Ishikawa (cell line): ENCODE data around the gene ADAMTS7.

ENCODE experiments used
- CEBPB ChIP-seq: IDR thresholded peaks from 2 replicates; pipeline ENCODE4 v1.6.1; 2012
- CREB1 ChIP-seq: IDR thresholded peaks from 2 replicates; pipeline ENCODE4 v1.6.1; 2012; ENCODE audit warnings: low read depth
- EGR1 ChIP-seq: IDR thresholded peaks from 2 replicates; pipeline ENCODE4 v1.6.1; 2012
- EP300 ChIP-seq: IDR thresholded peaks from 2 replicates; pipeline ENCODE4 v1.6.1; 2012; ENCODE audit warnings: borderline replicate concordance
- FOXM1 ChIP-seq: IDR thresholded peaks from 2 replicates; pipeline ENCODE4 v1.6.1; 2012; ENCODE audit warnings: low read depth, borderline replicate concordance
- NFIC ChIP-seq: IDR thresholded peaks from 2 replicates; pipeline ENCODE4 v1.6.1; 2012
- RAD21 ChIP-seq: IDR thresholded peaks from 2 replicates; pipeline ENCODE4 v1.6.1; 2012; ENCODE audit warnings: low read depth
- TAF1 ChIP-seq: IDR thresholded peaks from 2 replicates; pipeline ENCODE4 v1.6.1; 2012; ENCODE audit warnings: low read depth, mild to moderate bottlenecking
- TCF12 ChIP-seq: IDR thresholded peaks from 2 replicates; pipeline ENCODE4 v1.6.1; 2012; ENCODE audit warnings: low read depth
- TEAD4 ChIP-seq: IDR thresholded peaks from 2 replicates; pipeline ENCODE4 v1.6.1; 2012
- YY1 ChIP-seq: IDR thresholded peaks from 2 replicates; pipeline ENCODE4 v1.6.1; 2012; ENCODE audit warnings: low read depth
- ZBTB7A ChIP-seq: IDR thresholded peaks from 2 replicates; pipeline ENCODE4 v1.6.1; 2012; ENCODE audit warnings: low read depth
- TF ChIP-seq, protein P1 (sequence below): IDR thresholded peaks from 2 replicates; pipeline ENCODE4 v1.6.1; 2012
- TF ChIP-seq, protein P2 (sequence below): IDR thresholded peaks from 2 replicates; pipeline ENCODE4 v1.6.1; 2012; ENCODE audit warnings: low read depth, mild to moderate bottlenecking
- TF ChIP-seq, protein P3 (sequence below): IDR thresholded peaks from 2 replicates; pipeline ENCODE4 v1.6.1; 2012

Gene ADAMTS7

DNA sequence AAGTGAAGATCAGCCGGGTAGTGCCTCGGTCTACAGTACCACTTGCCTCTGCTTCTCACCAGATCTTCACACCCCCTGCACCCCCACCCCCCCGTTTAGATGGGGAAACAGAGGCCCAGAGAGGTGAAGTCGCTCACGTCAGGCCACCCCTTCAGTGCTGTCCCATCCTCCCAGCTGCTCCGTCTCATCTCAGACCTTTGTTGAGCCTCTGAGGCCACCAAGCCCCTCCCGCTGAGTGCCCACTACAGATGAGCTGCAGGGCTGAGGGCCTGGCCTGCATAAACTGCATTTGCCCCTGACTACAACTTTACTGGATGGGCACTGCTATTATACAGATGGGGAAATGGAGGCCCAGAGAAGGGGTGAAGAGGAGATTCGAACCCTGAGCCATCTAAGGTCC lies 35.8 kb downstream of the ADAMTS7 start:
- no peak for TF ChIP-seq CREB1

DNA sequence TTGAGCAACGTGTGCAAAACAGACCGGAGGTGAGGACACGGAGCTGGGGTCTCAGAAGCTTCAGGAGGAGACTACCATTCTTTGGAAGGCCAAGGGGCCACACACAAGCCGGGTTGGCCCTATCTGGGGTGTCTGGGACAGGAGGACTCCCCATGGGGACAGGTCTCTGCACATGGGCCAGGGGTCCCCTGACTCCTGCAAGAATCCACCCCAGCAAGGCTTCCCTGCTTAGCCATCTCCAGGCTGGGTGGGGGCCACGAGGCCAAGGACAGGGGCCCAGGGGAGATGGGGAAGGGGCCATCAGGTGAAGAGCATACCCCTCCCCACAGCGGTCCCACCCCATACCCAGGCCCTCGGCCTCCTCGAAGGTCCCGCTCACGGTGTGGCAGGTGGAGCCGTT lies 38.5 kb downstream of the ADAMTS7 start:
- TF ChIP-seq YY1 (no peak), TAF1 (no peak), TEAD4 (no peak), RAD21 (no peak), CREB1 (no peak), TCF12 (no peak), FOXM1 (no peak)
- TF ChIP-seq, protein P1, sequence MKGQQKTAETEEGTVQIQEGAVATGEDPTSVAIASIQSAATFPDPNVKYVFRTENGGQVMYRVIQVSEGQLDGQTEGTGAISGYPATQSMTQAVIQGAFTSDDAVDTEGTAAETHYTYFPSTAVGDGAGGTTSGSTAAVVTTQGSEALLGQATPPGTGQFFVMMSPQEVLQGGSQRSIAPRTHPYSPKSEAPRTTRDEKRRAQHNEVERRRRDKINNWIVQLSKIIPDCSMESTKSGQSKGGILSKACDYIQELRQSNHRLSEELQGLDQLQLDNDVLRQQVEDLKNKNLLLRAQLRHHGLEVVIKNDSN: no peak
- TF ChIP-seq, protein P2, sequence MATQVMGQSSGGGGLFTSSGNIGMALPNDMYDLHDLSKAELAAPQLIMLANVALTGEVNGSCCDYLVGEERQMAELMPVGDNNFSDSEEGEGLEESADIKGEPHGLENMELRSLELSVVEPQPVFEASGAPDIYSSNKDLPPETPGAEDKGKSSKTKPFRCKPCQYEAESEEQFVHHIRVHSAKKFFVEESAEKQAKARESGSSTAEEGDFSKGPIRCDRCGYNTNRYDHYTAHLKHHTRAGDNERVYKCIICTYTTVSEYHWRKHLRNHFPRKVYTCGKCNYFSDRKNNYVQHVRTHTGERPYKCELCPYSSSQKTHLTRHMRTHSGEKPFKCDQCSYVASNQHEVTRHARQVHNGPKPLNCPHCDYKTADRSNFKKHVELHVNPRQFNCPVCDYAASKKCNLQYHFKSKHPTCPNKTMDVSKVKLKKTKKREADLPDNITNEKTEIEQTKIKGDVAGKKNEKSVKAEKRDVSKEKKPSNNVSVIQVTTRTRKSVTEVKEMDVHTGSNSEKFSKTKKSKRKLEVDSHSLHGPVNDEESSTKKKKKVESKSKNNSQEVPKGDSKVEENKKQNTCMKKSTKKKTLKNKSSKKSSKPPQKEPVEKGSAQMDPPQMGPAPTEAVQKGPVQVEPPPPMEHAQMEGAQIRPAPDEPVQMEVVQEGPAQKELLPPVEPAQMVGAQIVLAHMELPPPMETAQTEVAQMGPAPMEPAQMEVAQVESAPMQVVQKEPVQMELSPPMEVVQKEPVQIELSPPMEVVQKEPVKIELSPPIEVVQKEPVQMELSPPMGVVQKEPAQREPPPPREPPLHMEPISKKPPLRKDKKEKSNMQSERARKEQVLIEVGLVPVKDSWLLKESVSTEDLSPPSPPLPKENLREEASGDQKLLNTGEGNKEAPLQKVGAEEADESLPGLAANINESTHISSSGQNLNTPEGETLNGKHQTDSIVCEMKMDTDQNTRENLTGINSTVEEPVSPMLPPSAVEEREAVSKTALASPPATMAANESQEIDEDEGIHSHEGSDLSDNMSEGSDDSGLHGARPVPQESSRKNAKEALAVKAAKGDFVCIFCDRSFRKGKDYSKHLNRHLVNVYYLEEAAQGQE: no peak

DNA sequence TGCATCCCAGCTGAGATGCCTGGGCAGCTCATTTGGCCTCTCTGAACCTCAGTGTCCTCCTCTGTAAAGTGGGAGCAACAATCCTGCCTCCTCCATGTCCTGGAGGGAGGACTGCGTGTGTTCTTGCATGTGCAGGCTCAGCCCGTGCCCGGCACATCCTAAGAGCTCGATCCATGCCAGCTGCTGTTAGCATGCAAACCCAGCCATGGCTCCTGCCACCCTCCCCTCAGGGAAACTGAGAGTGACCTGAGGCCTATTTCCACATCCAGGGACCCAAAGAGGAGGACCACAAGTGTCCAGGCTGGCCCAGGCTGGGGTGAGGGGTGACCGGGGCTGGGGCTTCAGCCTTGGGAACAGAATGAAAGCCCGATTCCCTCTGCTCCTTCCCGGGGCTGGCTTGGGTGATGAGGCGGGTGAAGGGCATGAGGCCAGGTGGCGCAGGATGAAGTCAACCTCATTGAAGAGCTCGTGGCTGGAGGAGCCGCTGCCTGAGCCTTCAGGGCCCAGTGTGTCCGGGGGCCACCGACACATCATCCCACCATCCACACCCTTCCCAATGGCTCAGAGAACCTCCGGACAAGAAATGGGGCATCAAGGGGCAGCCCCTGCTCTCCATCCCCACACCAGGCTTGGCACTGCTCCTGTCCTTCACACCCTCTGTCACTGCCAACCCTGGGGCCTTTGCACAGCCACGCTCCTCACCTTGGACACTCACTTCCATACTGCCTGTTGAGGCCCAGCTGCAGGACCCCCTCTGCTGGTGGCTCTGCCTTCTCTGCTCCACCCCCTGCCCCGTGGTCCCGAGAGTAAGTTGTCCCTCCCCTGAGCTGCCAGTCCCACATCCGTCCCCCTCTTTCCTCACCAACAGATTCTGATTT lies 42.5 kb downstream of the ADAMTS7 start:
- TF ChIP-seq RAD21 (no peak), CEBPB (no peak), ZBTB7A (no peak), EGR1 (no peak), TEAD4 (no peak), TCF12 (no peak), YY1 (no peak), FOXM1 (no peak), TAF1 (no peak), CREB1 (no peak), NFIC (no peak), EP300 (no peak)
- TF ChIP-seq, protein P1: no peak
- TF ChIP-seq, protein P3, sequence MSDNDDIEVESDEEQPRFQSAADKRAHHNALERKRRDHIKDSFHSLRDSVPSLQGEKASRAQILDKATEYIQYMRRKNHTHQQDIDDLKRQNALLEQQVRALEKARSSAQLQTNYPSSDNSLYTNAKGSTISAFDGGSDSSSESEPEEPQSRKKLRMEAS: no peak
- TF ChIP-seq, protein P2: no peak

DNA sequence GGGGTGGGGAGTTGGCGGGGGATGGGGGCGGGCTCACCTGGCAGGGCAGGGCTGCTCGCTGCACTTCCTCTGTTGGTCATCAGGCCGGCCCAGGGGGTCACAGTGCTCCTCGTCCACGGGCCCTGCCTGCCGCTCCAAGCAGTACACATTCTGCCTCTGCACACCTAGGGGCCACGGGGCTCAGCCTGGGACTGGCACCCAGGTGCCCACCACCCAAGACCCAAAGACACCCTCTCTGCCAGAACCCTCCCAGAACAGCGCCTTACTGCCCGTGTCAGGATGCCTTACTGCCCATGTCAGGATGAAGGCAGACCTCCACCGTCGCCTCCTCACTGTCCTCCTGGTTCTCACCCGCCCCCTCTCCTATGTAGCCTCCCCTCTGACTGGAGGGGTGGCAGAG lies 43.2 kb downstream of the ADAMTS7 start:
- TF ChIP-seq, protein P2: no peak
- TF ChIP-seq NFIC (no peak), TCF12 (no peak), TAF1 (no peak), CEBPB (no peak), EP300 (no peak), FOXM1 (no peak), RAD21 (no peak), TEAD4 (no peak), CREB1 (no peak), ZBTB7A (no peak), EGR1 (no peak), YY1 (no peak)
- TF ChIP-seq, protein P3: no peak
- TF ChIP-seq, protein P1: no peak
